AG09309 (cell line): ENCODE measurements around the gene PTPRG.
A peak's percentile ranks its signal among the peaks of the same experiment; 100 is the strongest.

Experiments
- DNase-seq: peaks from one replicate; pipeline ENCODE4 v3.0.0-alpha.2; 2010; ENCODE audit warnings: low read depth
- H3K4me3 ChIP-seq: 2 replicates; pipeline ENCODE4 v1.5.1; 2011; ENCODE audit warnings: mild to moderate bottlenecking, low read depth, low read length, moderate library complexity; ENCODE audit not compliant: control insufficient read depth
- CTCF ChIP-seq: IDR thresholded peaks from 2 replicates; pipeline ENCODE4 v1.5.1; 2011; ENCODE audit warnings: mild to moderate bottlenecking, low read depth, low read length, inconsistent platforms; ENCODE audit not compliant: insufficient read depth, control insufficient read depth; ENCODE audit errors: missing control alignments

PTPRG gene

DNA sequence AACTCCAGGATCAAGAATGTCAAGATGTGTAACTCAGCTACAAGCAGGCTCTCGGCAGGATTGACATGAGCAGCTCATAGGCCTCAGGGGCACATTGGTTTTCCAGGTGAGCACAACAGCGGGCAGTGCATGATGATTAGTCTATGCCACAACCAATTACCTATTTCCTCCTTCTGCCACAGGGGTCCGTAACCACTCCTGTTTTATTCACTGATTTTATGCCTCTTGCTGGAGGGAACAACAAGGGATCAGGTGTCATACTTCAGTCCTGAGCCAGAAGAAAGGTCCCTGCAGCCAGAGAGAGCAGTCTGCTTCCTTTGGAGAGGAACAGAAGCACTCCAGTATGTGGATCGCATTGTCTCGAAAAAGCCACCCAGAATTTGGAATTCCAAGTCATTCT lies 35.1 kb upstream of the PTPRG start:
- DNase-seq, result no peak
- no peak for TF ChIP-seq CTCF

GRCh38 chr3:61527011-61527410 lies 34.4 kb upstream of the PTPRG start:
- DNase-seq, result no peak
- TF ChIP-seq CTCF, result no peak
- H3K4me3 ChIP-seq, result no peak overlapping the region

More for the DNA sequence above, 35.1 kb upstream of the PTPRG start:
- H3K4me3 ChIP-seq, result no peak overlapping the region

DNA sequence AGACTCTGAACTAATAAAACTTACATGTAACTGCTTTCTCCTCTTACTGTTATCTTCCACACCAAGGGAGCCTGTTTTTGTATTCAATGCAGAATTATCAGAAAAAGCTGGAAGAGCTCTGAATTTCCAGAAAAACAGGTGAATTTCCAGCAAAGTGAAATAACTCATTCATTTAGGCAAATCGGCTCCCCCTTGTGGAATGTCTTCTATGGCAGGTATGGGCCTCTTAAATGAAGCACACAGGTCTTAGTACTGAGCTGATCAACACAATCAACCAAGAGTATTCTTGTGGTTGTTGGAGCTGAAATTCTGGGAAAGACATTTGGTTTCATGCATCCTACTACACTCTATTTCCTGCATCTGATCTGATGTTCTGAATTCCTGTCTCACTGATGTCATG lies 31.0 kb upstream of the PTPRG start:
- DNase-seq, result no peak
- no peak overlapping the region for H3K4me3 ChIP-seq
- peak; percentile 49 for TF ChIP-seq CTCF

DNA sequence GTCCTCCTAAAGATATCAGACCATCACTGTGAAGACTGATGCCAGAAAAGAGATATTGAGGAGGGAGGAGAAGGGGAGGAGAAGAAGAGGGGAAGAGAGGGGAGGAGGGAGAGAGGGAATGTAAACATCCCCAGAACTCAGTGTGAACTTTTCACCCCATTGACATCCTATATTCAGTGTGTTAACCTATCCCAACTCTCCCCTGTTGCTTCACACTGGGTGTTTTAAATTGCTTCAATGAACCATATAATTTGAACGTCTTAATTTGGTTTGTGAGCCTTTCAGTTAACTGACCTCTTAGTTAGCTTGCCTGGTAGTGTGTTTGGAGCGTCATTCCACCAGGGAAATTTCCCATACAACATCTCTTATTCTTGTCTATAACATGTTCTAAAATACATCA lies 29.8 kb upstream of the PTPRG start:
- no peak for DNase-seq
- TF ChIP-seq CTCF, result no peak
- no peak overlapping the region for H3K4me3 ChIP-seq

DNA sequence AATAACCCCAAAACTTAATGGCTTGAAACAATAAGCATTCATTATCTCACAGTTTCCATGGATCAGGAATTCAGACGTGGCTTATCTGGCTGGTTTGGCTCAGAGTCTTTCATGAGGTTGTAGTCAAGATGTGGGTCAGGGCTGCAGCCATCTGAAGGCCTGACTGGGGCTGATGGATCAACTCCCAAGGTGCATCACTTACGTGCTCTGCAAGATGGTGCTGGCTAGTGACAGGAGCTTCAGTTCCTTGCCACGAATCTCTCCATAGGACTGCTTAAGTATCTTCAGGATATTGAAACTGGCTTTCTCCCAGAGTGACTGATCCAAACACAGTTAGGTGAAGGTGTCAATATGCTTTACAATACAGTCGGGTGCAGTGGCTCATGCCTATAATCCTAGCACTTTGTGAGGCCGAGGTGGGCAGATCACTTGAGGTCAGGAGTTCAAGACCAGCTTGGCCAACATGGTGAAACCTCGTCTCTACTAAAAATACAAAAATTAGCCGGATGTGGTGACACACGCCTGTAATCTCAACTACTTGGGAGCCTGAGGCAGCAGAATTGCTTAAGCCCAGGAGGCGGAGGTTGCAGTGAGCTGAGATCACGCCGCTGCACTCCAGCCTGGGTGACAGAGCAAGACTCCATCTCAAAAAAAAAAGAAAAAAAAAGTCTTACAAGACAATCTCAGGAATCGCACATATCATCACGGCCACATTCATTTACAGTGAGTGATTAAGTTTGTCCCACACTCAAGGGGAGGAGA lies 28.5 kb upstream of the PTPRG start:
- TF ChIP-seq CTCF, result no peak
- H3K4me3 ChIP-seq, result no peak overlapping the region
- DNase-seq, result no peak

DNA sequence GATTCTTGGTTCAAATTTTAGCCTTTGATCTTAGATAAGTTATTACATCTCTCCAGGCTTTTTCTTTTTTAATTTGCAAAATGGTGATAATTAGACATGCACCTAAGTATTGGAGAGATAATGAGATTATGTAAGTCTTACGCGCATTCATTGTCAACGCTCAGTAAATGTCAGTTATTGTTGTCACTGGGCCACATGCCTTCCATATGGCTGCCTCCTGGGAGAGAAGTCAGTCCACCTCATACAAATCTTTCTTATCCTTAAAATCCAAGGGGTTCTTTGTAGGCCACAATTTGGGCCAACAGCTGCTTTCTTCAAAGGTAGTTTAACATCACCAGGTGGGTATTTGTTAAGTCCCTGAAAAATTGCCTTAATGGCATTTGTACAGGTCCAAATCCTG lies 25.5 kb upstream of the PTPRG start:
- H3K4me3 ChIP-seq, result no peak overlapping the region
- no peak for DNase-seq
- TF ChIP-seq CTCF, result no peak
